ENCODE measurements around the gene RASGRF1.
"Not testable (repeated sequence)": the region's sequence is repeated elsewhere in the genome, so short reads cannot be mapped to it uniquely, and the experiment has no call there.

Gene RASGRF1

GRCh38 chr15:78931439-78932257 lies 158.9 kb downstream of the RASGRF1 start:
- Histone ChIP-seq H3K4me3 (ENCODE audit: low read length) (no peak overlapping the region), H3K27ac (ENCODE audit: low read depth, low read length) (peak overlapping the region; percentile 5), H3K27me3 (ENCODE audit: control insufficient read depth, insufficient read depth, low read length) (no peaks in the 10 kb centered on the region), H3K9ac (ENCODE audit: low read length) (no peak overlapping the region), H3K4me1 (ENCODE audit: control insufficient read depth, insufficient read depth, low read length) (peaks cover 9% of the 10 kb centered on the region), H3K36me3 (ENCODE audit: control insufficient read depth, insufficient read depth, low read length) (peaks cover 6% of the 10 kb centered on the region)

- peaks cover 9% of the 10 kb centered on the region for H3K4me1 ChIP-seq (ENCODE audit: control insufficient read depth, insufficient read depth, low read length)
- H3K4me3 ChIP-seq (ENCODE audit: low read length): no peak overlapping the region
- H3K9ac ChIP-seq (ENCODE audit: low read length): no peak overlapping the region
- peaks cover 13% of the 10 kb centered on the region for H3K36me3 ChIP-seq (ENCODE audit: control insufficient read depth, insufficient read depth, low read length)
- no peaks in the 10 kb centered on the region for H3K27me3 ChIP-seq (ENCODE audit: control insufficient read depth, insufficient read depth, low read length)
- H3K27ac ChIP-seq (ENCODE audit: low read depth, low read length): peak overlapping the region; percentile 73
These were observed 159.8 kb downstream of the RASGRF1 start for GRCh38 chr15:78930577-78931388.

- Histone ChIP-seq H3K9ac (ENCODE audit: low read length) (no peak overlapping the region), H3K4me1 (ENCODE audit: control insufficient read depth, insufficient read depth, low read length) (peaks cover 9% of the 10 kb centered on the region), H3K4me3 (ENCODE audit: low read length) (no peak overlapping the region), H3K27me3 (ENCODE audit: control insufficient read depth, insufficient read depth, low read length) (no peaks in the 10 kb centered on the region), H3K36me3 (ENCODE audit: control insufficient read depth, insufficient read depth, low read length) (peaks cover 15% of the 10 kb centered on the region), H3K27ac (ENCODE audit: low read depth, low read length) (no peak overlapping the region)
These were observed 160.9 kb downstream of the RASGRF1 start for GRCh38 chr15:78929536-78930264.

- Histone ChIP-seq H3K4me1 (ENCODE audit: control insufficient read depth, insufficient read depth, low read length) (peaks cover 5% of the 10 kb centered on the region), H3K9ac (ENCODE audit: low read length) (no peak overlapping the region), H3K27me3 (ENCODE audit: control insufficient read depth, insufficient read depth, low read length) (no peaks in the 10 kb centered on the region), H3K36me3 (ENCODE audit: control insufficient read depth, insufficient read depth, low read length) (peaks cover 18% of the 10 kb centered on the region), H3K27ac (ENCODE audit: low read depth, low read length) (no peak overlapping the region), H3K4me3 (ENCODE audit: low read length) (no peak overlapping the region)
These were observed 161.9 kb downstream of the RASGRF1 start for GRCh38 chr15:78928616-78929093.

GRCh38 chr15:78928176-78928575 lies 162.4 kb downstream of the RASGRF1 start:
- H3K36me3 ChIP-seq (ENCODE audit: control insufficient read depth, insufficient read depth, low read length): peaks cover 19% of the 10 kb centered on the region
- H3K4me3 ChIP-seq (ENCODE audit: low read length); H3K27me3 ChIP-seq (ENCODE audit: control insufficient read depth, insufficient read depth, low read length); H3K4me1 ChIP-seq (ENCODE audit: control insufficient read depth, insufficient read depth, low read length); H3K27ac ChIP-seq (ENCODE audit: low read depth, low read length); H3K9ac ChIP-seq (ENCODE audit: low read length): not testable (repeated sequence)

GRCh38 chr15:78927077-78927790 lies 163.3 kb downstream of the RASGRF1 start:
- peaks cover 26% of the 10 kb centered on the region for H3K36me3 ChIP-seq (ENCODE audit: control insufficient read depth, insufficient read depth, low read length)
- H3K4me3 ChIP-seq (ENCODE audit: low read length): no peak overlapping the region
- no peaks in the 10 kb centered on the region for H3K27me3 ChIP-seq (ENCODE audit: control insufficient read depth, insufficient read depth, low read length)
- no peak overlapping the region for H3K9ac ChIP-seq (ENCODE audit: low read length)
- H3K4me1 ChIP-seq (ENCODE audit: control insufficient read depth, insufficient read depth, low read length): peaks cover 4% of the 10 kb centered on the region
- no peak overlapping the region for H3K27ac ChIP-seq (ENCODE audit: low read depth, low read length)

GRCh38 chr15:78925956-78926743 lies 164.4 kb downstream of the RASGRF1 start:
- H3K36me3 ChIP-seq (ENCODE audit: control insufficient read depth, insufficient read depth, low read length): peaks cover 28% of the 10 kb centered on the region
- H3K9ac ChIP-seq (ENCODE audit: low read length): no peak overlapping the region
- H3K27ac ChIP-seq (ENCODE audit: low read depth, low read length): no peak overlapping the region
- H3K27me3 ChIP-seq (ENCODE audit: control insufficient read depth, insufficient read depth, low read length): no peaks in the 10 kb centered on the region
- H3K4me3 ChIP-seq (ENCODE audit: low read length): no peak overlapping the region
- H3K4me1 ChIP-seq (ENCODE audit: control insufficient read depth, insufficient read depth, low read length): peaks cover 4% of the 10 kb centered on the region

- Histone ChIP-seq H3K27me3 (ENCODE audit: control insufficient read depth, insufficient read depth, low read length) (no peaks in the 10 kb centered on the region), H3K27ac (ENCODE audit: low read depth, low read length) (no peak overlapping the region), H3K36me3 (ENCODE audit: control insufficient read depth, insufficient read depth, low read length) (peaks cover 29% of the 10 kb centered on the region), H3K4me1 (ENCODE audit: control insufficient read depth, insufficient read depth, low read length) (no peaks in the 10 kb centered on the region), H3K4me3 (ENCODE audit: low read length) (no peak overlapping the region), H3K9ac (ENCODE audit: low read length) (no peak overlapping the region)
These were observed 165.4 kb downstream of the RASGRF1 start for GRCh38 chr15:78925076-78925624.

- H3K4me3 ChIP-seq (ENCODE audit: low read length): no peak overlapping the region
- no peak overlapping the region for H3K9ac ChIP-seq (ENCODE audit: low read length)
- no peaks in the 10 kb centered on the region for H3K27me3 ChIP-seq (ENCODE audit: control insufficient read depth, insufficient read depth, low read length)
- H3K4me1 ChIP-seq (ENCODE audit: control insufficient read depth, insufficient read depth, low read length): no peaks in the 10 kb centered on the region
- no peak overlapping the region for H3K27ac ChIP-seq (ENCODE audit: low read depth, low read length)
- H3K36me3 ChIP-seq (ENCODE audit: control insufficient read depth, insufficient read depth, low read length): peaks cover 32% of the 10 kb centered on the region
These were observed 166.9 kb downstream of the RASGRF1 start for GRCh38 chr15:78923480-78924360.

GRCh38 chr15:78923015-78923414 lies 167.6 kb downstream of the RASGRF1 start:
- H3K36me3 ChIP-seq (ENCODE audit: control insufficient read depth, insufficient read depth, low read length): peaks cover 32% of the 10 kb centered on the region
- H3K27ac ChIP-seq (ENCODE audit: low read depth, low read length): no peak overlapping the region
- H3K27me3 ChIP-seq (ENCODE audit: control insufficient read depth, insufficient read depth, low read length): no peaks in the 10 kb centered on the region
- no peak overlapping the region for H3K9ac ChIP-seq (ENCODE audit: low read length)
- no peaks in the 10 kb centered on the region for H3K4me1 ChIP-seq (ENCODE audit: control insufficient read depth, insufficient read depth, low read length)
- no peak overlapping the region for H3K4me3 ChIP-seq (ENCODE audit: low read length)
